Measurements from ENCODE around the gene ROBO1.

Gene ROBO1

DNA sequence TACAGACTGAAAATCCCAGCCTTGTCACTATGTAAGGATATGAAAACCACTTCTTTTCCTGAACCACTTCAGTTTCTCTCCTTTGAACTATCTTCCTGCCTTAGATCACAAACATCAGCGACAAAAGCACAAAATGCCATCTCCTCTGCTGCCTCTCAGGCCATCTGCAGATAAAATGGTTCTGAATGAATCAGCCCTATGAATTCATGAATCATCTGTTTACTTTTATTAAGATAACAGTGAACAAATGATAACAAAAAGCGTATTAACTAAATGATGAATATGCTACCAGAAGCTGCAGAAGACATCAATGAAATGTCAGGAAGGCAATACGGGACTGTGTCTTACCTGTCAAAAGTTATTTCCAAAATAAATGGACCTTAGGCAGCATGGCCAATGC is 928.1 kb downstream of the ROBO1 start:
- Histone ChIP-seq H3K9me3 (ENCODE audit: insufficient read depth, low read length) (no peaks in the 10 kb centered on the region), H3K4me2 (ENCODE audit: low read depth, low read length, poor library complexity, severe bottlenecking) (no peak overlapping the region), H2AFZ (ENCODE audit: low read depth, low read length, severe bottlenecking) (no peak overlapping the region), H3K36me3 (ENCODE audit: low read length) (no peaks in the 10 kb centered on the region), H3K79me2 (ENCODE audit: insufficient read depth, low read length) (no peaks in the 10 kb centered on the region), H3F3A (ENCODE audit: insufficient read depth) (no peaks in the 10 kb centered on the region), H3K9me2 (replicated peaks; ENCODE audit: insufficient read depth, low read length) (no peaks in the 10 kb centered on the region), H3K4me3 (ENCODE audit: insufficient read depth, low read length, poor library complexity, severe bottlenecking) (no peak overlapping the region), H3K27me3 (ENCODE audit: low read length) (no peaks in the 10 kb centered on the region), H4K20me1 (ENCODE audit: low read depth, low read length) (no peaks in the 10 kb centered on the region), H3K9ac (ENCODE audit: low read length) (no peak overlapping the region), H3K27ac (ENCODE audit: low read depth, low read length) (no peak overlapping the region)
- no peak for TF ChIP-seq EZH2phosphoT487 (conservative IDR thresholded peaks at IDR 0.05; ENCODE audit: low read length)
- TF ChIP-seq, protein P1, sequence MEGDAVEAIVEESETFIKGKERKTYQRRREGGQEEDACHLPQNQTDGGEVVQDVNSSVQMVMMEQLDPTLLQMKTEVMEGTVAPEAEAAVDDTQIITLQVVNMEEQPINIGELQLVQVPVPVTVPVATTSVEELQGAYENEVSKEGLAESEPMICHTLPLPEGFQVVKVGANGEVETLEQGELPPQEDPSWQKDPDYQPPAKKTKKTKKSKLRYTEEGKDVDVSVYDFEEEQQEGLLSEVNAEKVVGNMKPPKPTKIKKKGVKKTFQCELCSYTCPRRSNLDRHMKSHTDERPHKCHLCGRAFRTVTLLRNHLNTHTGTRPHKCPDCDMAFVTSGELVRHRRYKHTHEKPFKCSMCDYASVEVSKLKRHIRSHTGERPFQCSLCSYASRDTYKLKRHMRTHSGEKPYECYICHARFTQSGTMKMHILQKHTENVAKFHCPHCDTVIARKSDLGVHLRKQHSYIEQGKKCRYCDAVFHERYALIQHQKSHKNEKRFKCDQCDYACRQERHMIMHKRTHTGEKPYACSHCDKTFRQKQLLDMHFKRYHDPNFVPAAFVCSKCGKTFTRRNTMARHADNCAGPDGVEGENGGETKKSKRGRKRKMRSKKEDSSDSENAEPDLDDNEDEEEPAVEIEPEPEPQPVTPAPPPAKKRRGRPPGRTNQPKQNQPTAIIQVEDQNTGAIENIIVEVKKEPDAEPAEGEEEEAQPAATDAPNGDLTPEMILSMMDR (IDR thresholded peaks at IDR 0.05; ENCODE audit: insufficient read depth, low read length, poor library complexity, severe bottlenecking): no peak

DNA sequence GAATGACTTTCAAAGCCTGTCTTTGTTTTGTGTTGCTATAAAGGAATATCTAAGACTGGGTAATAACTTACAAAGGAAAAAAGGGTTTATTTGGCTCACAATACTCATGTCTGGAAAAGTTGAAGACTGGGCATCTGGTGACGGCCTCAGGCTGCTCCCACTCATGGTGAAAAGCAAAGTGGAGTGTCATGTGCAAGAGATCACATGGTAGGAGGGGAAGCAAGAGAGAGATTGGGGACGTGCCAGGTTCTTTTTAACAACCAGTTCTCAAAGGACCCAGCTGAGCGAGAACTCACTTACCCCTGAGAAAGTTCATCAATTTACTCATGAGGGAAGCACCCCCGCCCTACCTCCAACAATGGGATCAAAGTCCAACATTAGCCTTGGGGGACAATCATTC is 929.4 kb downstream of the ROBO1 start:
- H2AFZ ChIP-seq (ENCODE audit: low read depth, low read length, severe bottlenecking): no peak overlapping the region
- H3K9ac ChIP-seq (ENCODE audit: low read length): no peak overlapping the region
- no peak overlapping the region for H3K27ac ChIP-seq (ENCODE audit: low read depth, low read length)
- H3K4me3 ChIP-seq (ENCODE audit: insufficient read depth, low read length, poor library complexity, severe bottlenecking): no peak overlapping the region
- no peak overlapping the region for H3K4me2 ChIP-seq (ENCODE audit: low read depth, low read length, poor library complexity, severe bottlenecking)
- no peaks in the 10 kb centered on the region for H4K20me1 ChIP-seq (ENCODE audit: low read depth, low read length)
- TF ChIP-seq, protein P1 (IDR thresholded peaks at IDR 0.05; ENCODE audit: insufficient read depth, low read length, poor library complexity, severe bottlenecking): no peak
- no peak for TF ChIP-seq EZH2phosphoT487 (conservative IDR thresholded peaks at IDR 0.05; ENCODE audit: low read length)
- no peaks in the 10 kb centered on the region for H3K27me3 ChIP-seq (ENCODE audit: low read length)
- no peaks in the 10 kb centered on the region for H3K9me2 ChIP-seq (replicated peaks; ENCODE audit: insufficient read depth, low read length)
- no peaks in the 10 kb centered on the region for H3K79me2 ChIP-seq (ENCODE audit: insufficient read depth, low read length)
- no peaks in the 10 kb centered on the region for H3F3A ChIP-seq (ENCODE audit: insufficient read depth)
- H3K36me3 ChIP-seq (ENCODE audit: low read length): no peaks in the 10 kb centered on the region
- no peaks in the 10 kb centered on the region for H3K9me3 ChIP-seq (ENCODE audit: insufficient read depth, low read length)

DNA sequence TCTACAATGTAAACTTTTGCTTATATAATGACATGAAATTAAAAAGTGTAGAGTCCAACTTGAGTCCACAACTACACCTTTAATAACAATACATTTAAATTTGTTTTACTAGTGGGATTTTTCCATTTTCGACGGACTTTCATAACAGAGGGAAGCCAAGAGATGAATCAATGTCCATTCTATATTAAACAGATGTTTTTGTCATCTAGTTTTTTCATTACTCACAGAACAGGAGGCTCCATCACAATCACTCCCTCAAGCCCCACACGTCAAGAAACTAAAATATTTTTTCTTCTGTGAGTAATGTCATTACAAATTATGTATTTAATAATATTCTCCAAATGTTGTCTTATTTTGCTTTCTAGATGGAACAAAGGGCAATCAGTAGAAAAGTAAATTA is 932.9 kb downstream of the ROBO1 start:
- H3K27me3 ChIP-seq (ENCODE audit: low read length): no peaks in the 10 kb centered on the region
- H3F3A ChIP-seq (ENCODE audit: insufficient read depth): no peaks in the 10 kb centered on the region
- no peak overlapping the region for H3K9ac ChIP-seq (ENCODE audit: low read length)
- H3K9me2 ChIP-seq (replicated peaks; ENCODE audit: insufficient read depth, low read length): no peaks in the 10 kb centered on the region
- no peak for TF ChIP-seq EZH2phosphoT487 (conservative IDR thresholded peaks at IDR 0.05; ENCODE audit: low read length)
- TF ChIP-seq, protein P1 (IDR thresholded peaks at IDR 0.05; ENCODE audit: insufficient read depth, low read length, poor library complexity, severe bottlenecking): no peak
- H3K27ac ChIP-seq (ENCODE audit: low read depth, low read length): no peak overlapping the region
- no peaks in the 10 kb centered on the region for H4K20me1 ChIP-seq (ENCODE audit: low read depth, low read length)
- H3K9me3 ChIP-seq (ENCODE audit: insufficient read depth, low read length): no peaks in the 10 kb centered on the region
- H3K79me2 ChIP-seq (ENCODE audit: insufficient read depth, low read length): no peaks in the 10 kb centered on the region
- H3K4me2 ChIP-seq (ENCODE audit: low read depth, low read length, poor library complexity, severe bottlenecking): no peak overlapping the region
- no peak overlapping the region for H2AFZ ChIP-seq (ENCODE audit: low read depth, low read length, severe bottlenecking)
- no peaks in the 10 kb centered on the region for H3K36me3 ChIP-seq (ENCODE audit: low read length)
- H3K4me3 ChIP-seq (ENCODE audit: insufficient read depth, low read length, poor library complexity, severe bottlenecking): no peak overlapping the region
